ENCODE results near the gene NSMF. TPM values are rescaled to one million over a fixed set of nuclear protein-coding genes. Genes with fewer than 3 reads are reported as not detected.

NSMF gene
- total RNA-seq, 4 donors from 2014 or later = 219 to 297 (median 270) TPM

DNA sequence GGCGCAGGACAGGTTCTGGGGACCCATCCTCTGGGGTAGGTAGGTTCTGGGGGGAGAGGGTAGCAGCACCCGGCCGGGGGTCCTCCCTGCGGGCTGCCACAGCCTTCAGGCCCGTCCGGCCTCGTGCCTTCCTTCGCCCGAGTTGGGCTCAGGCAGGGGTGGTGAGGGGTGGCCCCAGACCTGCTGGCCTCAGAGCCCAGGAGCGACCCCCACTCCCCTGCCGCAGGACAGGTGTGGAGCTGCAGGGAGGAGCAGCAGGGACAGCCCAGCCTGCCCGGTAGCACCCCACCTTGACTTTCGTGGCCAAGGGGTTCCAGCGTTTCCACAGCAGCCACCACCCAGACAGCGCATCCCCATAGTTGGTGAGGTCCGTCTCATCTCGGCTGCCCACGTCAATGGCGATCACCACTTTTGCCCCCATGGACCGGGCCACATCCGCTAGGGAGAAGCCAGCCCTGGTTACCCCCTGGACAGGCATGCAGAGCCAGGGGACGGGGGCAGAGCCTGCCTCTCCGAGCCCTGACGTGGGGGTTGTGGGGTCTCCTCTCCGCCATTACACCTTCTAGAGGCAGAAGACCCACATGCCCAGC lies 3.4 kb upstream of the NSMF start:
- H3K4me1 ChIP-seq = peaks cover 0 to 34% (median 18%) of the 10 kb centered on the region in 4 donors
- no peaks in the 10 kb centered on the region for H3K9me3 ChIP-seq
- peaks cover 0 to 41% (median 0%) of the 10 kb centered on the region in 3 donors for H3K36me3 ChIP-seq
- no peak for DNase-seq (ENCODE audit: low spot score in 2 of 2)
- WGBS, 2 donors = 90 to 93% methylated on average over 25 of the region's 25 CpGs
- peak overlapping the region in 1 of 4 donors; percentile 34 for H3K27ac ChIP-seq
- no peak for TF ChIP-seq POLR2A (IDR thresholded peaks at IDR 0.05)
- TF ChIP-seq EP300 (IDR thresholded peaks at IDR 0.05) = no peak
- TF ChIP-seq, protein P1, sequence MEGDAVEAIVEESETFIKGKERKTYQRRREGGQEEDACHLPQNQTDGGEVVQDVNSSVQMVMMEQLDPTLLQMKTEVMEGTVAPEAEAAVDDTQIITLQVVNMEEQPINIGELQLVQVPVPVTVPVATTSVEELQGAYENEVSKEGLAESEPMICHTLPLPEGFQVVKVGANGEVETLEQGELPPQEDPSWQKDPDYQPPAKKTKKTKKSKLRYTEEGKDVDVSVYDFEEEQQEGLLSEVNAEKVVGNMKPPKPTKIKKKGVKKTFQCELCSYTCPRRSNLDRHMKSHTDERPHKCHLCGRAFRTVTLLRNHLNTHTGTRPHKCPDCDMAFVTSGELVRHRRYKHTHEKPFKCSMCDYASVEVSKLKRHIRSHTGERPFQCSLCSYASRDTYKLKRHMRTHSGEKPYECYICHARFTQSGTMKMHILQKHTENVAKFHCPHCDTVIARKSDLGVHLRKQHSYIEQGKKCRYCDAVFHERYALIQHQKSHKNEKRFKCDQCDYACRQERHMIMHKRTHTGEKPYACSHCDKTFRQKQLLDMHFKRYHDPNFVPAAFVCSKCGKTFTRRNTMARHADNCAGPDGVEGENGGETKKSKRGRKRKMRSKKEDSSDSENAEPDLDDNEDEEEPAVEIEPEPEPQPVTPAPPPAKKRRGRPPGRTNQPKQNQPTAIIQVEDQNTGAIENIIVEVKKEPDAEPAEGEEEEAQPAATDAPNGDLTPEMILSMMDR (IDR thresholded peaks at IDR 0.05) = no peak
- no peaks in the 10 kb centered on the region for H3K27me3 ChIP-seq
- peak overlapping the region in 1 of 4 donors; percentile 15 for H3K4me3 ChIP-seq

DNA sequence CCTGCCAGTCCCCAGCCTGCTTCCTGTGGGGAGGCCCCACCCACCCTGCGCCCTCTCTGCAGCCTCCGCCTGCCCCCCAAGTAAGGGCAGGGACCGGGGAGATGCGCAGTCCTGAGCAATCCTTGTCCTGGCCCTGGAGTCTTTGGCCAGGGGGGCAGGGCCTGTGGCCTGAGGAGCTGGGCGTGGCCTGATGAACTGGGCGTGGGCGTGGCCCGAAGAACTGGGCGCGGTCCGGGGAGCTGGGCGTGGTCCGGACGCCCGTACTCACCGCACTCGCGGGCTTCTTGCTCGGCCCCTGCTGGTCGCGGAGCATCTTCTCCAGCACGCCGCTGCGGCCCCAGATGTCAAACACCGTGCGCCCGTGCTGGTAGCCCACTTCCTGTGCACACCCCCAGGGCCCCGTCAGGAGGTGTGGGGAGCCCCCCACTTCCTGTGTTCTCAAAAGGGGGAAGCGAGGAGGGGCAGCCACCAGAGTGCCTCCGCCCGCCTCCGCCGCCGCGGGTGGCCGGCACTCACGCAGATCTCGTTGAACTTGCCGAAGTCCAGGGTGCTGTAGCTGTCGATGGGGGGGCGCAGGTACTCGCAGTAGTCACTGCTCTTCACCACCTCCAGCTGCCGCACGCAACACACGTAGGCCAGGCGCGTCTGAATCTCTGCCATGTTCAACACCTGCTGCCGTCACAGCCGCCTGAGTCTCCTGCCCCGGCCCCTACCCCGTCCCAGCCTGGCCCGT lies 2.7 kb upstream of the NSMF start:
- Histone ChIP-seq H3K4me1 (peaks cover 0 to 41% (median 18%) of the 10 kb centered on the region in 4 donors), H3K4me3 (peak overlapping the region in 1 of 4 donors; percentile 15), H3K27ac (peak overlapping the region in 1 of 4 donors; percentile 34), H3K27me3 (no peaks in the 10 kb centered on the region), H3K9me3 (no peaks in the 10 kb centered on the region), H3K36me3 (peaks cover 0 to 43% (median 3%) of the 10 kb centered on the region in 3 donors)
- DNase-seq (ENCODE audit: low spot score in 2 of 2) = no peak
- TF ChIP-seq POLR2A (IDR thresholded peaks at IDR 0.05) (no peak), EP300 (IDR thresholded peaks at IDR 0.05) (no peak)
- TF ChIP-seq, protein P1 (IDR thresholded peaks at IDR 0.05) = no peak
- WGBS, 2 donors = 36 to 62% methylated on average over 30 to 34 of the region's 52 CpGs

DNA sequence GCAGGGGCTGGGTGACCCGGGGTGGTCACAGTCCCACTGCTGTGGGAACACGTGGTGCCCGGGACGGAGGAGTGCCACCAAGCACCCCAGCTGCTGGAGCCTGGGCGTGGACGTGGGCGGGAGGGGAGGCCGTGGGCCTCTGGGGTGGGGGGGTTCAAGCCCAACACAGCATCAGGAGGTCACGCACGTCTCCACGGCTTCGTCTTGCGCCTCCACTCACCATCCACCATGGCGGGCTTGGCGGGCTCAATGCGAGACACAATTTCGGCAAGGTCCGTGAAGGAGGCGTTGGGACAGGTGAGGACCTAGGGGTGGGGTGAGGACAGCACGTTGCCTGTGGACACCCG lies 2.2 kb upstream of the NSMF start:
- H3K36me3 ChIP-seq = peaks cover 0 to 48% (median 4%) of the 10 kb centered on the region in 3 donors
- no peak for DNase-seq (ENCODE audit: low spot score in 2 of 2)
- no peak overlapping the region for H3K27ac ChIP-seq
- TF ChIP-seq POLR2A (IDR thresholded peaks at IDR 0.05) = no peak
- TF ChIP-seq, protein P1 (IDR thresholded peaks at IDR 0.05) = no peak
- no peak for TF ChIP-seq EP300 (IDR thresholded peaks at IDR 0.05)
- WGBS, 2 donors = 88 to 92% methylated on average over 20 to 21 of the region's 21 CpGs
- peak overlapping the region in 1 of 4 donors; percentile 15 for H3K4me3 ChIP-seq
- H3K9me3 ChIP-seq = no peaks in the 10 kb centered on the region
- no peaks in the 10 kb centered on the region for H3K27me3 ChIP-seq
- H3K4me1 ChIP-seq = peaks cover 0 to 46% (median 18%) of the 10 kb centered on the region in 4 donors

DNA sequence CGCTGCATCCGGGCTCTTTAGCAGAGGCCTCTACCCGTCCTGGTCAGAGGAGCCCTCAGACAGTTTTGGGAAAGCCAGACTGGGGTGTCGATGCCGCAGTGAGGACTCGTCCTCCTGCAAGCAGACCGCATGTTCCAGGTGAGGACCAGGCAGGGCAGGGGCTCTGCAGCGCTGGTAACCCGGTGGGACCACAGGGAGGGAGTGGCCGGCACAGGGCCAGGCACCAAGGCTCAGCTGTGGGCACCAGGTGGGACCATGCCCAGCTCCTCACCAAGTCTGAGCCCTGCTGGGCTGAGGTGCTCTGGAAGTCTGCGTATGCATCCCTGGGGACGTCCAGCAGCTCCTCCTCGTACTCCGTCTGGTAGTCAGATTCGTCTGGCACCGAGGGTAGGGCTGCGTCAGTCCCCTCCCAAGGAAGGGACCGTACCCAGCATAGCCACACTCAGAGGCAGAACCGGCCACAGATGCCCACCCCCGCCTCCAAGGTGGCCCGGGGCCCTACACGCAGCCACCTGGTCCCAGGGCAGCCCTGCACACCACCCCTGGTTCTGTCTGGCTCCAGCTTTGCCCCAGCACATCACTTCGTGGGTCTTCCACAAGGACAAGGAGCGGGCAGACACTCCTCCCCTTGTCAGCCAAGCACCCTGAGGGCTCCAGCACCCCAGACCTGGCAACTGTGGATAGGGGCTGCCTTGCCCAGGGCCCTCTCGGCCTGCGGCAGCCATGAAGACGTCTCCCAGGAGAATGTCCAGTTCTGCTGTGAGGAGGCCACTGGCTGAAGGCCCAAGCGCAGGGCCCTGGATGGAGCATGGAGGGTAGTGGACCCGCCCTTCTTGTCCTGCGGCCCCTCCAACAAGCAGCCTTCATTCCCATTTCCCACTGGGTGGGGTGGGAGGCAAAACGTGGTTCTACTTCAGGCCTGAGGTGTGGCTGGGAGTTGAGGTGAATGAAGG lies 1.5 kb upstream of the NSMF start:
- Histone ChIP-seq H3K4me3 (no peak overlapping the region), H3K27me3 (no peaks in the 10 kb centered on the region), H3K36me3 (peaks cover 0 to 54% (median 4%) of the 10 kb centered on the region in 3 donors), H3K4me1 (peaks cover 0 to 53% (median 22%) of the 10 kb centered on the region in 4 donors), H3K9me3 (no peaks in the 10 kb centered on the region), H3K27ac (no peak overlapping the region)
- WGBS, 2 donors = 93 to 95% methylated on average over 18 to 23 of the region's 31 CpGs
- TF ChIP-seq POLR2A (IDR thresholded peaks at IDR 0.05) (no peak), EP300 (IDR thresholded peaks at IDR 0.05) (no peak)
- TF ChIP-seq, protein P1 (IDR thresholded peaks at IDR 0.05) = no peak
- no peak for DNase-seq (ENCODE audit: low spot score in 2 of 2)
